SKM-1 (cell line): ENCODE results near the gene NSFL1C.

Experiments used
- DNase-seq: peaks from one replicate; lab custom pipeline; 2025; ENCODE audit not compliant: unreplicated experiment; lab: John Stamatoyannopoulos, UW

NSFL1C gene

DNA sequence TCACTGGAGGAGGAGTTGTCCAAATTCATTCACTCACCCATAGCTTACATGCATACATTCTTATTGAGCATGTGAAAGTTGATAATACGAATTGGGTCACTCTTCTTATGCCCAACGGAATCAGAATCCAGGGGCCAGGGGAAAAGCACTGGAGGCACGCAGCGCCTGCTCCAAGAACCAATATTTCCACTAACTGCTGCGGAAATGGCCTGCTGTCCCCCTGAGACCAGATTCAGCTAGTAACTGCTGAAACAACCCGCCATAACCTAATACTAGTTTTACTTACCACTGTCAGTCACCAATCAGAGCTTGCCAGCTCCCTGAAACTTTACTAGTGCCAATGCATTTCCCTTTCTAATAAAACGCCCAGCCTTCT is 73.2 kb downstream of the NSFL1C start:
- no peak for DNase-seq

DNA sequence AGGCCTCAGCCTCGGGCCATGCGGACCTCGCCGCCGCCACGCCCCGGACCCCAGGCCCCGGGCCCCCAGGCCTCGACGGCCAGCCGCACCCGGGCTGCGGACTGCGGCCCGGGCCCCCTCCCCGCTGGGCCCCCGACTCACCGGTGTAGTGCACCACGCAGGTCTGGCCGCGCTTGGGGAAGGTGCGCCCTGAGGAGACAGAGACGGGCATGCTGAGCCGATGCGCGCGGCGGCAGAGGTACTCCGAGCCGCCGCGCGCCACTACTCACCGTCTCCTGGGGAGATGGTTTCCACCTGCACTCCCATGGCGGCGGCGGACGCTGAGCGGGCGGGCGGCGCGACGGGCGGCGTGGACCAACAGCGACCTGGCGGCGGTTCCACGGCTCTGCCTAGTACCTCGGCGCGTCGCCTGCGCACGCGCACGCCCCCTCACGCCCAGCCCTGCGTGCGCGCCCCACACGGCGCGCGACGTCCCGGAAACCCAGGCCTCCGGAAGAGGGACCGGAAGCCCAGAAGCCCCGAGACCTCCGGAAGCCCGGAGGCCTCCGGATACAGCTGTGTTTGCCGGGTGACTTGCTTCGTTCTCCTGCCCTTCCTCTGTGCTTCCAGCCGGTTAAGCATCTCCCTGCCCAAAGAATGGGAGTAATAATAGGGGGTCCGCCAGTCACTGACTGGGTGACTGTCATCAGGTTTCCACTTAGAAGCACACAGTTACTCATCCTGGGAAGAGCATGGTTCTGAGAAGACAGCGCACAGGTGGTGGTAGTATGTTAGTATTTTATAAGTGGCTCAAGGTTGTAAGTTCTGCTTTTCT is 73.7 kb downstream of the NSFL1C start, which contains the start of gene FKBP1A:
TSS of gene FKBP1A (minus strand) at position 362 of the 814 bp plus-strand sequence. CDS start at position 306, 56 bp downstream.
- DNase-seq, result peak; percentile 24

DNA sequence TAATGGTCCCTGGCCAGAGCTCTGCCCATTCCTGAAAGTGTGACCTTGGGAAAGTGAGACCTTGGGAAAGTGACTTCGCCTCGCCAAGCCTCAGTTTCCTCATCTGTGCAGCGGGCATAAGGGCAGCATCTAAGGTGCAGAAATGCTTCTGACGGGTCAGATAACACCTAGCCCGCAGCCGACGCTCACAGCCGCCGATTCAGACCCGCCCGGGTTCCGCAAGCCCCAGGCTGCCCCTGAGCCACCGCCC is 74.3 kb downstream of the NSFL1C start:
- DNase-seq, result no peak
